ENCODE data around the gene EXOSC7.
"Not testable (repeated sequence)": the region's sequence is repeated elsewhere in the genome, so short reads cannot be mapped to it uniquely, and the experiment has no call there.

Gene EXOSC7

GRCh38 chr3:44981751-44982150, 5.7 kb downstream of the EXOSC7 start:
- H3K27me3 ChIP-seq (replicated peaks; ENCODE audit: control insufficient read depth, insufficient read depth, low read length), result no peaks in the 10 kb centered on the region
- DNase-seq (ENCODE audit: extremely low read depth, insufficient read length), result no peak
- TF ChIP-seq, protein P1, sequence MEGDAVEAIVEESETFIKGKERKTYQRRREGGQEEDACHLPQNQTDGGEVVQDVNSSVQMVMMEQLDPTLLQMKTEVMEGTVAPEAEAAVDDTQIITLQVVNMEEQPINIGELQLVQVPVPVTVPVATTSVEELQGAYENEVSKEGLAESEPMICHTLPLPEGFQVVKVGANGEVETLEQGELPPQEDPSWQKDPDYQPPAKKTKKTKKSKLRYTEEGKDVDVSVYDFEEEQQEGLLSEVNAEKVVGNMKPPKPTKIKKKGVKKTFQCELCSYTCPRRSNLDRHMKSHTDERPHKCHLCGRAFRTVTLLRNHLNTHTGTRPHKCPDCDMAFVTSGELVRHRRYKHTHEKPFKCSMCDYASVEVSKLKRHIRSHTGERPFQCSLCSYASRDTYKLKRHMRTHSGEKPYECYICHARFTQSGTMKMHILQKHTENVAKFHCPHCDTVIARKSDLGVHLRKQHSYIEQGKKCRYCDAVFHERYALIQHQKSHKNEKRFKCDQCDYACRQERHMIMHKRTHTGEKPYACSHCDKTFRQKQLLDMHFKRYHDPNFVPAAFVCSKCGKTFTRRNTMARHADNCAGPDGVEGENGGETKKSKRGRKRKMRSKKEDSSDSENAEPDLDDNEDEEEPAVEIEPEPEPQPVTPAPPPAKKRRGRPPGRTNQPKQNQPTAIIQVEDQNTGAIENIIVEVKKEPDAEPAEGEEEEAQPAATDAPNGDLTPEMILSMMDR (IDR thresholded peaks at IDR 0.05; ENCODE audit: insufficient read depth, low read length, poor library complexity, severe bottlenecking), result no peak
- no peak overlapping the region for H3K4me3 ChIP-seq (replicated peaks; ENCODE audit: low read depth, low read length)
- H3K36me3 ChIP-seq (ENCODE audit: control insufficient read depth, insufficient read depth, low read length), result peaks cover 4% of the 10 kb centered on the region

GRCh38 chr3:44982817-44983216, 6.8 kb downstream of the EXOSC7 start:
- Histone ChIP-seq H3K27me3 (replicated peaks; ENCODE audit: control insufficient read depth, insufficient read depth, low read length) (no peaks in the 10 kb centered on the region), H3K4me3 (replicated peaks; ENCODE audit: low read depth, low read length) (no peak overlapping the region), H3K36me3 (ENCODE audit: control insufficient read depth, insufficient read depth, low read length) (peaks cover 4% of the 10 kb centered on the region)
- TF ChIP-seq, protein P1 (IDR thresholded peaks at IDR 0.05; ENCODE audit: insufficient read depth, low read length, poor library complexity, severe bottlenecking), result no peak
- DNase-seq (ENCODE audit: extremely low read depth, insufficient read length), result no peak

- Histone ChIP-seq H3K27me3 (replicated peaks; ENCODE audit: control insufficient read depth, insufficient read depth, low read length) (no peaks in the 10 kb centered on the region), H3K36me3 (ENCODE audit: control insufficient read depth, insufficient read depth, low read length) (peaks cover 4% of the 10 kb centered on the region), H3K4me3 (replicated peaks; ENCODE audit: low read depth, low read length) (no peak overlapping the region)
- no peak for DNase-seq (ENCODE audit: extremely low read depth, insufficient read length)
- TF ChIP-seq, protein P1 (IDR thresholded peaks at IDR 0.05; ENCODE audit: insufficient read depth, low read length, poor library complexity, severe bottlenecking), result no peak
These were observed 7.5 kb downstream of the EXOSC7 start for GRCh38 chr3:44983484-44983941.

GRCh38 chr3:44984335-44984734, 8.3 kb downstream of the EXOSC7 start:
- no peak for DNase-seq (ENCODE audit: extremely low read depth, insufficient read length)
- TF ChIP-seq, protein P1 (IDR thresholded peaks at IDR 0.05; ENCODE audit: insufficient read depth, low read length, poor library complexity, severe bottlenecking), result no peak
- Histone ChIP-seq H3K36me3 (ENCODE audit: control insufficient read depth, insufficient read depth, low read length) (peaks cover 2% of the 10 kb centered on the region), H3K4me3 (replicated peaks; ENCODE audit: low read depth, low read length) (no peak overlapping the region), H3K27me3 (replicated peaks; ENCODE audit: control insufficient read depth, insufficient read depth, low read length) (no peaks in the 10 kb centered on the region)

- not testable (repeated sequence) for DNase-seq (ENCODE audit: extremely low read depth, insufficient read length); H3K4me3 ChIP-seq (replicated peaks; ENCODE audit: low read depth, low read length); H3K36me3 ChIP-seq (ENCODE audit: control insufficient read depth, insufficient read depth, low read length)
These were observed 10.3 kb downstream of the EXOSC7 start for GRCh38 chr3:44986330-44986729.

DNA sequence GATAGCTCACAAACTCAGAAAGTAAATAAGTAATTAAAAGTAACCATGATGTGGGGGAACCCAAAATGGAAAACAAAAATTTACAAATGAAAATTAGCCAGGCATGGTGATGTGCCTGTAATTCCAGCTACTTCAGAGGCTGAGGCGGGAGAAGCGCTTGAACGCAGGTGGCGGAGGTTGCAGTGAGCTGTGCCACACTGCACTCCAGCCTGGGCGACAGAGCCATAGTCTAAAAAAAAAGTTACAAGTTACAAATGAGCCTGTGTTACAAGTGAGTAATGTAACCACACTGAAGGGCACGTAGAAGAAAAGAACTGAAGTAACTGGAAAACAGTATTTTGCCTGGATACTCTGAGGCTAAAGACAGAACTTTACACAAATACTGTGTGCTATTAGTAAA, 11.3 kb downstream of the EXOSC7 start:
- no peak for DNase-seq (ENCODE audit: extremely low read depth, insufficient read length)
- H3K36me3 ChIP-seq (ENCODE audit: control insufficient read depth, insufficient read depth, low read length), result peaks cover 14% of the 10 kb centered on the region
- TF ChIP-seq, protein P1 (IDR thresholded peaks at IDR 0.05; ENCODE audit: insufficient read depth, low read length, poor library complexity, severe bottlenecking), result no peak
- H3K4me3 ChIP-seq (replicated peaks; ENCODE audit: low read depth, low read length), result no peak overlapping the region
- H3K27me3 ChIP-seq (replicated peaks; ENCODE audit: control insufficient read depth, insufficient read depth, low read length), result no peaks in the 10 kb centered on the region

More at GRCh38 chr3:44986330-44986729, 10.3 kb downstream of the EXOSC7 start:
- not testable (repeated sequence) for H3K27me3 ChIP-seq (replicated peaks; ENCODE audit: control insufficient read depth, insufficient read depth, low read length)

All from GM06990 (cell line).